Measurements from ENCODE around the gene IL36B.

IL36B gene

GRCh38 chr2:113021312-113021711, 31.4 kb downstream of the IL36B start:
- H3K36me3 Mint-ChIP-seq (ENCODE audit: low read depth): no peaks in the 10 kb centered on the region
- intact Hi-C loops (cut with micrococcal nuclease): no loop called here
- H3K27me3 Mint-ChIP-seq: peaks cover 7% of the 10 kb centered on the region
- H3K4me1 Mint-ChIP-seq (ENCODE audit: low read depth): peaks cover 11% of the 10 kb centered on the region
- H3K27ac Mint-ChIP-seq: no peak overlapping the region
- no peaks in the 10 kb centered on the region for H3K9me3 Mint-ChIP-seq
- no peak overlapping the region for H3K4me3 Mint-ChIP-seq

- Mint-ChIP-seq H3K4me1 (ENCODE audit: low read depth) (no peaks in the 10 kb centered on the region), H3K36me3 (ENCODE audit: low read depth) (no peaks in the 10 kb centered on the region), H3K4me3 (no peak overlapping the region), H3K9me3 (no peaks in the 10 kb centered on the region), H3K27ac (no peak overlapping the region), H3K27me3 (peaks cover 6% of the 10 kb centered on the region)
- intact Hi-C loops (cut with micrococcal nuclease): no loop called here
Measured at GRCh38 chr2:113018509-113018908, 34.2 kb downstream of the IL36B start.

GRCh38 chr2:113015655-113016054, 37.0 kb downstream of the IL36B start:
- no peaks in the 10 kb centered on the region for H3K9me3 Mint-ChIP-seq
- H3K4me1 Mint-ChIP-seq (ENCODE audit: low read depth): no peaks in the 10 kb centered on the region
- H3K27ac Mint-ChIP-seq: no peak overlapping the region
- intact Hi-C loops (cut with micrococcal nuclease): no loop called here
- H3K27me3 Mint-ChIP-seq: peaks cover 11% of the 10 kb centered on the region
- H3K4me3 Mint-ChIP-seq: no peak overlapping the region
- H3K36me3 Mint-ChIP-seq (ENCODE audit: low read depth): no peaks in the 10 kb centered on the region

GRCh38 chr2:113015042-113015441, 37.6 kb downstream of the IL36B start:
- Mint-ChIP-seq H3K4me1 (ENCODE audit: low read depth) (no peaks in the 10 kb centered on the region), H3K27me3 (peaks cover 14% of the 10 kb centered on the region), H3K36me3 (ENCODE audit: low read depth) (no peaks in the 10 kb centered on the region), H3K4me3 (no peak overlapping the region), H3K27ac (no peak overlapping the region), H3K9me3 (no peaks in the 10 kb centered on the region)
- intact Hi-C loops (cut with micrococcal nuclease): no loop called here

- peaks cover 16% of the 10 kb centered on the region for H3K27me3 Mint-ChIP-seq
- intact Hi-C loops (cut with micrococcal nuclease): no loop called here
- H3K4me3 Mint-ChIP-seq: no peak overlapping the region
- no peaks in the 10 kb centered on the region for H3K36me3 Mint-ChIP-seq (ENCODE audit: low read depth)
- H3K27ac Mint-ChIP-seq: no peak overlapping the region
- H3K4me1 Mint-ChIP-seq (ENCODE audit: low read depth): no peaks in the 10 kb centered on the region
- no peaks in the 10 kb centered on the region for H3K9me3 Mint-ChIP-seq
Measured at GRCh38 chr2:113014067-113014466, 38.6 kb downstream of the IL36B start.

- H3K36me3 Mint-ChIP-seq (ENCODE audit: low read depth): no peaks in the 10 kb centered on the region
- H3K27me3 Mint-ChIP-seq: peaks cover 13% of the 10 kb centered on the region
- H3K4me3 Mint-ChIP-seq: no peak overlapping the region
- H3K4me1 Mint-ChIP-seq (ENCODE audit: low read depth): no peaks in the 10 kb centered on the region
- intact Hi-C loops (cut with micrococcal nuclease): no loop called here
- no peaks in the 10 kb centered on the region for H3K9me3 Mint-ChIP-seq
- no peak overlapping the region for H3K27ac Mint-ChIP-seq
Measured at GRCh38 chr2:113013336-113013661, 39.4 kb downstream of the IL36B start.

GRCh38 chr2:113012436-113013335, 40.0 kb downstream of the IL36B start:
- Mint-ChIP-seq H3K36me3 (ENCODE audit: low read depth) (no peaks in the 10 kb centered on the region), H3K4me3 (no peak overlapping the region), H3K27me3 (peaks cover 13% of the 10 kb centered on the region), H3K27ac (no peak overlapping the region), H3K4me1 (ENCODE audit: low read depth) (no peaks in the 10 kb centered on the region), H3K9me3 (no peaks in the 10 kb centered on the region)
- intact Hi-C loops (cut with micrococcal nuclease): no loop called here

GRCh38 chr2:113011108-113011507, 41.6 kb downstream of the IL36B start:
- no peaks in the 10 kb centered on the region for H3K36me3 Mint-ChIP-seq (ENCODE audit: low read depth)
- H3K9me3 Mint-ChIP-seq: no peaks in the 10 kb centered on the region
- H3K4me3 Mint-ChIP-seq: no peak overlapping the region
- H3K27me3 Mint-ChIP-seq: peaks cover 13% of the 10 kb centered on the region
- intact Hi-C loops (cut with micrococcal nuclease): no loop called here
- H3K4me1 Mint-ChIP-seq (ENCODE audit: low read depth): no peaks in the 10 kb centered on the region
- H3K27ac Mint-ChIP-seq: no peak overlapping the region

- intact Hi-C loops (cut with micrococcal nuclease): no loop called here
- H3K27me3 Mint-ChIP-seq: peaks cover 15% of the 10 kb centered on the region
- no peaks in the 10 kb centered on the region for H3K9me3 Mint-ChIP-seq
Measured at GRCh38 chr2:113010088-113010487, 42.6 kb downstream of the IL36B start.

GRCh38 chr2:113009622-113010021, 43.0 kb downstream of the IL36B start:
- Mint-ChIP-seq H3K36me3 (ENCODE audit: low read depth) (no peaks in the 10 kb centered on the region), H3K4me1 (ENCODE audit: low read depth) (no peaks in the 10 kb centered on the region), H3K9me3 (no peaks in the 10 kb centered on the region), H3K27me3 (peaks cover 12% of the 10 kb centered on the region), H3K27ac (no peak overlapping the region), H3K4me3 (no peak overlapping the region)
- intact Hi-C loops (cut with micrococcal nuclease): no loop called here

More at GRCh38 chr2:113010088-113010487, 42.6 kb downstream of the IL36B start:
- Mint-ChIP-seq H3K4me3 (no peak overlapping the region), H3K27ac (no peak overlapping the region), H3K4me1 (ENCODE audit: low read depth) (no peaks in the 10 kb centered on the region), H3K36me3 (ENCODE audit: low read depth) (no peaks in the 10 kb centered on the region)

GRCh38 chr2:113007250-113007649, 45.4 kb downstream of the IL36B start:
- intact Hi-C loops (cut with micrococcal nuclease): no loop called here
- Mint-ChIP-seq H3K27ac (no peak overlapping the region), H3K9me3 (no peaks in the 10 kb centered on the region), H3K36me3 (ENCODE audit: low read depth) (no peaks in the 10 kb centered on the region), H3K4me3 (no peak overlapping the region), H3K4me1 (ENCODE audit: low read depth) (no peaks in the 10 kb centered on the region), H3K27me3 (peaks cover 10% of the 10 kb centered on the region)

- no peak within 1 kb of the TSS for H3K27ac Mint-ChIP-seq
- H3K9me3 Mint-ChIP-seq: peaks cover 19% of the 10 kb centered on the region
- intact Hi-C loops (cut with micrococcal nuclease): no loop called here
Measured at GRCh38 chr2:113005030-113005509, 47.6 kb downstream of the IL36B start, which contains the start of gene IL36A. Gene IL36A (plus strand): TSS chr2:113005459. CDS start chr2:113005872, 413 bp downstream.

GRCh38 chr2:113002677-113003076, 50.0 kb downstream of the IL36B start:
- intact Hi-C loops (cut with micrococcal nuclease): no loop called here
- Mint-ChIP-seq H3K36me3 (ENCODE audit: low read depth) (no peaks in the 10 kb centered on the region), H3K9me3 (peaks cover 39% of the 10 kb centered on the region), H3K27ac (no peak overlapping the region), H3K4me3 (no peak overlapping the region), H3K27me3 (peaks cover 2% of the 10 kb centered on the region), H3K4me1 (ENCODE audit: low read depth) (no peaks in the 10 kb centered on the region)

More at GRCh38 chr2:113005030-113005509, 47.6 kb downstream of the IL36B start, which contains the start of gene IL36A:
- no peaks in the 10 kb centered on the region for H3K4me1 Mint-ChIP-seq (ENCODE audit: low read depth)
- no peaks in the 10 kb centered on the region for H3K36me3 Mint-ChIP-seq (ENCODE audit: low read depth)
- peaks cover 4% of the 10 kb centered on the region for H3K27me3 Mint-ChIP-seq
- H3K4me3 Mint-ChIP-seq: no peak within 1 kb of the TSS

GRCh38 chr2:113000436-113000835, 52.2 kb downstream of the IL36B start:
- Mint-ChIP-seq H3K4me3 (no peak overlapping the region), H3K27ac (no peak overlapping the region), H3K27me3 (no peaks in the 10 kb centered on the region), H3K36me3 (ENCODE audit: low read depth) (no peaks in the 10 kb centered on the region), H3K9me3 (peaks cover 39% of the 10 kb centered on the region), H3K4me1 (ENCODE audit: low read depth) (no peaks in the 10 kb centered on the region)
- intact Hi-C loops (cut with micrococcal nuclease): no loop called here

Measured in dendritic cell treated with granulocyte-macrophage colony-stimulating factor and Interleukin-4, amounts not matched to agents 40 ng/mL and 50 ng/mL, for 4 days (primary cell).